K562 (cell line): ENCODE measurements around the gene CENPB. TPM values are rescaled to one million over a fixed set of nuclear protein-coding genes. Genes with fewer than 3 reads are reported as not detected.

Experiments used
- ARID4B ChIP-seq: sonication (generic); formaldehyde crosslinking; IDR thresholded peaks from 2 replicates; pipeline ENCODE4 v1.8.0; 2022; ENCODE audit warnings: mild to moderate bottlenecking, missing genetic modification reagents
- ATF4 ChIP-seq: fragments of 450-650 bp; formaldehyde crosslinking; IDR thresholded peaks from 2 replicates; pipeline ENCODE4 v1.4.0; 2022; ENCODE audit warnings: mild to moderate bottlenecking, moderate library complexity
- CBFA2T3 ChIP-seq: fragments of 450-650 bp; IDR thresholded peaks from 2 replicates; pipeline ENCODE4 v1.6.1; 2017
- CCAR2 ChIP-seq: fragments of 200-400 bp; formaldehyde crosslinking; IDR thresholded peaks from 2 replicates; pipeline ENCODE4 v1.6.1; 2017; ENCODE audit warnings: mild to moderate bottlenecking, low read depth, low read length
- CXXC5 ChIP-seq: fragments of 250-450 bp; sonication (Bioruptor Pico); IDR thresholded peaks from 2 replicates; pipeline ENCODE4 v1.8.0; 2022; ENCODE audit warnings: inconsistent platforms, mild to moderate bottlenecking, moderate library complexity
- DIDO1 ChIP-seq: fragments of 450-650 bp; IDR thresholded peaks from 2 replicates; pipeline ENCODE4 v1.6.1; 2016; ENCODE audit warnings: low read depth, missing biosample characterization, missing genetic modification characterization
- DNMT1 ChIP-seq: fragments of 450-650 bp; IDR thresholded peaks from 2 replicates; pipeline ENCODE4 v1.6.1; 2016; ENCODE audit warnings: antibody characterized with exemption, mild to moderate bottlenecking
- E2F1 ChIP-seq: sonication (generic); formaldehyde crosslinking; IDR thresholded peaks from 2 replicates; pipeline ENCODE4 v1.8.1; 2023; ENCODE audit warnings: mild to moderate bottlenecking, missing genetic modification reagents, moderate library complexity
- POLR2H ChIP-seq: IDR thresholded peaks from 2 replicates; pipeline ENCODE4 v1.6.1; 2016; ENCODE audit warnings: missing genetic modification characterization, low read depth, mild to moderate bottlenecking, control low read depth, missing compliant biosample characterization, moderate library complexity
- PRDM10 ChIP-seq: fragments of 450-650 bp; IDR thresholded peaks from 2 replicates; pipeline ENCODE4 v1.6.1; 2018; ENCODE audit not compliant: partially characterized antibody
- RCOR1 ChIP-seq, 2 experiments: IDR thresholded peaks; 2 replicates each; pipeline ENCODE4 v1.6.1; 2012; ENCODE audit warnings: low read depth in 2 of 2, low read length in 2 of 2, borderline replicate concordance in 1 of 2, improper control_type of control experiment in 1 of 2
- TBP ChIP-seq: optimal IDR thresholded peaks from 2 replicates; pipeline ENCODE3; 2011; ENCODE audit warnings: low read depth, low read length, improper control_type of control experiment
- ZFX ChIP-seq: sonication (generic); formaldehyde crosslinking; IDR thresholded peaks from 2 replicates; pipeline ENCODE4 v1.8.0; 2022; ENCODE audit warnings: mild to moderate bottlenecking, missing genetic modification reagents, moderate library complexity
- ZNF584 ChIP-seq: fragments of 200-800 bp; sonication (Bioruptor generic); IDR thresholded peaks from 2 replicates; pipeline ENCODE4 v1.6.1; 2016; ENCODE audit warnings: low read depth, mild to moderate bottlenecking, missing genetic modification characterization, missing compliant biosample characterization
- polyA plus RNA-seq, 8 experiments: library from polyadenylated mRNA; depleted of rRNA in 4 of 8; stranded (reverse) in 5 of 8; unstranded in 3 of 8; fragments of >200 nt; fragmentation: Nextera tagmentation in 2 of 8; fragmentation: Illumina TruSeq in 1 of 8; extraction: Ambion mirVana in 2 of 8; extraction: Trizol in 1 of 8; gene quantifications; 2 replicates each; pipeline versions ENCODE4 v1.2.1 to v1.2.3, GENCODE V29; 2011 to 2014; ENCODE audit warnings: inconsistent platforms in 1 of 8, missing spikeins in 1 of 8
- total RNA-seq, 7 experiments: library from RNA; depleted of rRNA in 6 of 7; stranded (reverse); fragments of >200 nt in 6 of 7; fragmentation: Illumina TruSeq in 2 of 7; extraction: Trizol in 2 of 7; gene quantifications; 2 replicates each; pipeline versions ENCODE4 v1.2.1 to v1.2.3, GENCODE V29; 2011 to 2021; ENCODE audit warnings: low replicate concordance in 1 of 7

CENPB gene
- total and polyA plus RNA-seq, 9 of the 15 experiments (the other 6 are each of a cell fraction or from before 2014, with no cell fraction given) = 0.17 to 70.8 (median 24.9) TPM

- TF ChIP-seq ZNF584 = peak; percentile 77; the same call in 1 of the 2 replicates
- peak; percentile 87 for TF ChIP-seq ARID4B (CRISPR knock-in tag)
- TF ChIP-seq ZFX (CRISPR knock-in tag) = peak; percentile 99
- peak; percentile 90 for TF ChIP-seq CXXC5 (CRISPR knock-in tag)
- no peak for TF ChIP-seq ATF4 (CRISPR knock-in tag)
- TF ChIP-seq CCAR2 = no peak
- TF ChIP-seq POLR2H (tag) = peak; percentile 61
- TF ChIP-seq PRDM10 = peak; percentile 71
- TF ChIP-seq TBP = peak; percentile 65
- no peak for TF ChIP-seq DNMT1
- peak; percentile 8; the same call in 1 of the 2 replicates for TF ChIP-seq CBFA2T3
- peak; percentile 81; the same call in 1 of the 2 replicates for TF ChIP-seq E2F1 (CRISPR knock-in tag)
- no peak for TF ChIP-seq DIDO1 (tag)
- peak in 1 of 2 experiments; percentile 43; a peak in 1 of 4 replicates for TF ChIP-seq RCOR1 (IDR thresholded peaks at IDR 0.05; ENCODE audit: borderline replicate concordance in 1 of 2, low read depth in 2 of 2, low read length in 2 of 2)
Measured at GRCh38 chr20:3820048-3820900, 33.7 kb upstream of the CENPB start, which contains the start of gene AP5S1 (continued).
